Thymus (tissue), 11 donors: ENCODE results near the gene NAP1L1. TPM values are rescaled to one million over a fixed set of nuclear protein-coding genes. Genes with fewer than 3 reads are reported as not detected.

ENCODE experiments used
- DNase-seq, 9 donors: peaks; one replicate each; pipeline ENCODE4 v3.0.0-alpha.2; 2013; ENCODE audit warnings: low spot score in 9 of 9, low read depth in 6 of 9, missing footprints in 1 of 9
- H3K27ac ChIP-seq, 2 donors: one replicate each; pipeline ENCODE4 v1.5.1; 2013; ENCODE audit warnings: control low read depth in 1 of 2, low read depth in 1 of 2, low read length in 1 of 2, mild to moderate bottlenecking in 1 of 2, moderate library complexity in 1 of 2
- H3K27me3 ChIP-seq, 2 donors: one replicate each; pipeline ENCODE4 v1.5.1; 2013; ENCODE audit warnings: low read length in 1 of 2; ENCODE audit not compliant: control insufficient read depth in 2 of 2, insufficient read depth in 1 of 2
- H3K36me3 ChIP-seq, 2 donors: one replicate each; pipeline ENCODE4 v1.5.1; 2013; ENCODE audit warnings: low read length in 1 of 2, mild to moderate bottlenecking in 1 of 2, moderate library complexity in 1 of 2; ENCODE audit not compliant: control insufficient read depth in 2 of 2, insufficient read depth in 2 of 2
- H3K4me1 ChIP-seq, 2 donors: one replicate each; pipeline ENCODE4 v1.5.1; 2013; ENCODE audit warnings: low read length in 2 of 2; ENCODE audit not compliant: control insufficient read depth in 2 of 2, insufficient read depth in 2 of 2
- H3K4me3 ChIP-seq, 2 donors: one replicate each; pipeline ENCODE4 v1.5.1; 2013; ENCODE audit warnings: low read length in 2 of 2, control low read depth in 1 of 2, mild to moderate bottlenecking in 1 of 2
- H3K9me3 ChIP-seq, 2 donors: one replicate each; pipeline ENCODE4 v1.5.1; 2013; ENCODE audit warnings: low read length in 1 of 2, mild to moderate bottlenecking in 1 of 2; ENCODE audit not compliant: control insufficient read depth in 2 of 2, insufficient read depth in 1 of 2
- WGBS: extraction: QIAGEN DNeasy Blood & Tissue Kit; methylation state at CpG from one replicate; pipeline ENCODE4 v1.1.7; 2013; 5-methylcytosine and 5-hydroxymethylcytosine counted together
- polyA plus RNA-seq: library from polyadenylated mRNA; stranded (reverse); fragments of 200-250 nt; gene quantifications from one replicate; pipeline ENCODE4 v1.2.3, GENCODE V29; 2013
- total RNA-seq: library from RNA; stranded (reverse); fragments of 120-200 nt; gene quantifications from one replicate; pipeline ENCODE4 v1.2.4, GENCODE V29; 2013
- donor health status: healthy.

NAP1L1 gene
- total and polyA plus RNA-seq, 2 donors = 284 to 548 TPM

DNA sequence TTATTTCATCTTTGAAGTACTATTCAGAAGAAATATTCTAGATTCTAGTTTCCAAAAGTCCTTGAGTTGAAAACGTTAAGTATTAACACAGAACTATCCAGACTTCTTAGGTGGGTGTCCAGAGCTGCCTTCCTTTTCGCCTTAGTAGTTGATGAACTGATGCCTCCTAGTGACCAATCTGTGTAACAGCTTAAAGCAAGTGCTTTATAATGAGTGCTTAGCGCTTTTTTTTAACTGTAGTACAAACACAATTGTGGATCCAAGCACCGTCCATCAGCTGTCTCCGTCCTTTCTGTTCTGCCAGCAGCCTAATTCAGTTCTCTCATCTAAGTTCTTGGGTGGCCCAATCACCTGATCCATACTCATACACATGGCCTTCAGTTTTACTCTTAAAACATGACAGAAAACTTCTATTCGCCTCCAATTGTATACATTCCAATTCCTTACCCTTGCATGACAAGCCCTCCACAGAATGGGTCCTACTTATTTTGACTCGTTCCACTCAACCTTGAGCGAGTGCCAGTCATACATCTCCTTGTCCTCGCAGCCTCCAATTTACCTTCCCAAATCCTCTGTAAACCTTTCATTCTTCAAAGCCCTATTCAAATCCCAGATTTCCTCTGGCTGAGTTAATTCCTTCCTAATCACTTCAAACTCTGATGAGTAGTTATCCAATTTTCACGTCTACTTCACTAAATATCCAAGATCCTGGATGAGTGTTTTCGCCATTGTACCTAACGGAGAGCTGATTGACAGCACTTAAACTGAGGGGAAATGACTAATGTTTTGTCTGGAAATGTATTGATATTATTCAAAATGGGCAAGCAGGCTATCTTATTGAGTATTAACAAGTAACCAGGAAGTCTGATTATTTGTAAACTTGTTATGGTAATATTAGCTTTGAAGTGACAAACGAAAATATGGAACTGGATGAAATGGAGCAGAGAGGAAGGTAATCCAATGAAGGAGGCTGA lies 47.1 kb downstream of the NAP1L1 start:
- Histone ChIP-seq H3K4me1 (peaks cover 0 to 6% of the 10 kb centered on the region in 2 donors), H3K27me3 (peaks cover 2 to 12% of the 10 kb centered on the region in 2 donors), H3K36me3 (no peaks in the 10 kb centered on the region), H3K27ac (no peak overlapping the region), H3K9me3 (no peaks in the 10 kb centered on the region), H3K4me3 (no peak overlapping the region)
- WGBS = 39% methylated on average over 13 of the region's 13 CpGs
- DNase-seq = peak in 7 of 9 donors; percentile 25 to 78 (median 45)

DNA sequence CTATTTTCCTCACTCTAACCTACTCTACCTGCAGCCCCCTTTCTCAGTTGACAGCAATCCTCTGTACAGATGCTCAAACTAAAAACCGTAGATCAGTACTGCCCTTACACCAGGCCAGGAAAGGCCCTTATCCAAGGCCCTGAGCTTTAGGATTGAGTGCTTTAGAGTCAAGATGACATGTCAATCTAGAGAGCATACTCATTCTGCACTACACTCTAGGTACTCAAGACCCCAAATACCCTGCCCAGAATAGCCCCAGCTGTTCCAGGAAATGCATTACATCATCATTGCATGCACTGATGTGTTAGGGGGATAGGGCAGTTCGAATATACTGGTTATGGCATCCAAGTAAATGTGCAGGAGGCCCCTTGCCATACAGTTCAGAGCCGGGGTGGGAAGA lies 49.4 kb downstream of the NAP1L1 start:
- DNase-seq = no peak
- H3K36me3 ChIP-seq = no peaks in the 10 kb centered on the region
- H3K4me1 ChIP-seq = peaks cover 3 to 23% of the 10 kb centered on the region in 2 donors
- H3K27ac ChIP-seq = no peak overlapping the region
- no peaks in the 10 kb centered on the region for H3K9me3 ChIP-seq
- 84% methylated on average over 3 of the region's 3 CpGs for WGBS
- H3K4me3 ChIP-seq = no peak overlapping the region
- H3K27me3 ChIP-seq = peaks cover 5 to 36% of the 10 kb centered on the region in 2 donors

DNA sequence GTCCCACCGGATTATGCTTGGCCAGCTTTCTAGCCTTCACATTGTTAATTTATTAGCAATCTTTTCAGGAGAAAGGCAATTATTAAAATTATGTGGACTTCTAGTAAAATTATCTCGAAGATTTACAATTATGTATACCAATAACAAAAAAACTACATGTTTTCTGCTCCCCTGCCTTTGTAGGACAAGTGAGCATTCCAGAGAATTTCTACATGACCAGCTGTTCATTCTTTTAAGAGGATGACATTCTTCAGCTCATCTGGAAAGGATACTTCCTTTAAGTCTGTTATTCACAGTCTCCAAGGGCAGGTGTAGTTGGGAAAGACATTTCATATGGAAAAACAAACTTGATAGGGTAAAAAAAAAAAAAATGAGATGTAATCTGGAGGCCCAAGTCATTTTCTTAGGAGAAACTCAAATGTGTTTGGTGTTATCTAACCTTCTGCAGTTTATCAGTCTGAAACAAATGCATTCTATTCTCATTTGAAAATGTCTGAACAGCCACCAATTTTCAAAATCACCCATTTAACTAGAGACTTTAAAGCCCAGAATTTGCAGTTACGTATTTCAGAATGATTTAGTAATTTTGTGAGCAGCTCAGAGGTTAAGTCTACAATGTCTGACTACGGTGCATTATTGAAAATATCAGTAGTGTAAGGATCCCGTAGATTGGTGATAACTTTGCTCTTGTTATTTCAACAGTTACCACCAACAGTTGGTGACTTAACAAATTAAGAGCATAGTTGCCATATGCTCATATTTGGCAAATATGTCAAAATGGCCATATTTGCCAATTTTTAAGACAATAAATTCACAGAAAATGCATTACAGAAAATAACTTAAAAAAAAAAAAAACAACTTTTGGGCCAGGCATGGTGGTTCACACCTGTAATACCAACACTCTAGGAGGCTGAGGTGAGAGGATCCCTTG lies 51.1 kb downstream of the NAP1L1 start:
- DNase-seq = no peak
- H3K4me3 ChIP-seq = no peak overlapping the region
- WGBS = 95% methylated on average over 5 of the region's 5 CpGs
- peaks cover 3 to 26% of the 10 kb centered on the region in 2 donors for H3K4me1 ChIP-seq
- H3K36me3 ChIP-seq = no peaks in the 10 kb centered on the region
- peaks cover 5 to 53% of the 10 kb centered on the region in 2 donors for H3K27me3 ChIP-seq
- H3K27ac ChIP-seq = peak overlapping the region in 1 of 2 donors; percentile 81
- no peaks in the 10 kb centered on the region for H3K9me3 ChIP-seq

DNA sequence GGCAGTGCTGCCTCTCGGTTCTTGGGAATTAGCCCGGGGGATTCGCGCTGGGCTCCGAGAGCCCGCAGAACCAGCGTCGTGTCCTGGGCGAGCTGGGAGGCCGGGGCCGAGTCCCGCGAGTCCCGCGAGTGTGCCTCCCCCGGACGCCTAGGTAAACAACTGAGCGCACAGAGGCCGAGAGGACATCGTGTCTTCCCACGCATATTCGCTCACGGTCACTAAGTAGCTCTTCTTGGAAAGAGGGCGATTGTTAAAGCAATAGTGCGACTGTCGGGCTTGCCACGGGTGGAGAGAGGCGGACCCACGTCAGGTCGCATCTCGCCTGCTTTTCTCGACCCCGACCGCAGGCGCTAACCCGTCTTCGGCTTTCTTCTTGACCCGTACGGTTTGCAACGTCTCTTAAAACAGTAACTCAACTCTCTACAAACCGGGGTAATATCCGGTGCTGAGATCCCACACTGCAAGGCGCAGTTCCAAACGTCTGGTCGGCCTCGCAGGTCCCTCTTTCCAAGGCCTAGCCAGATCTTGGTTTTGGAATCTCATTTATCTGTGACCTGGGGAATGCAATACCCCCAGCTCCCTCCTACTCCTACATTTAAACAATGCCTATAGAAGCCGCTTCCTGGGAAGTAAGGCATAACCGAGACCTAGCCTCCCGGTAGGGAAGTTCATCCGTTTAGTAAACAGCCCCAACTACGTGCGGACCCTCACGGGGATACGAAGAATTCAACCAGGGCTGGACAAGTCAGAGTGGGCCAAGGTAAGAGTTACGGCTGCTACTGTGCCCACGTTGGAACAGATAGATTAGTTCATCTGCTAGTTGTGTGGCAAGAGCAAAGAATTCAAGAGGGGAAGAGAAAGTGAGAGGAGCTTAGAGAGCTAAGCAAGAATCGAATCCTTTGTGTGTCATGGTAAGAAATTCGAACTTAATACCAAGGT lies 52.2 kb downstream of the NAP1L1 start:
- H3K9me3 ChIP-seq = no peaks in the 10 kb centered on the region
- H3K4me1 ChIP-seq = peaks cover 3 to 26% of the 10 kb centered on the region in 2 donors
- H3K36me3 ChIP-seq = no peaks in the 10 kb centered on the region
- peak overlapping the region; percentile 81 to 83 for H3K27ac ChIP-seq
- H3K4me3 ChIP-seq = peak overlapping the region; percentile 56 to 59
- DNase-seq = peak in 4 of 9 donors; percentile 9 to 64 (median 28)
- H3K27me3 ChIP-seq = peaks cover 7 to 59% of the 10 kb centered on the region in 2 donors
- 9% methylated on average over 58 of the region's 58 CpGs for WGBS

DNA sequence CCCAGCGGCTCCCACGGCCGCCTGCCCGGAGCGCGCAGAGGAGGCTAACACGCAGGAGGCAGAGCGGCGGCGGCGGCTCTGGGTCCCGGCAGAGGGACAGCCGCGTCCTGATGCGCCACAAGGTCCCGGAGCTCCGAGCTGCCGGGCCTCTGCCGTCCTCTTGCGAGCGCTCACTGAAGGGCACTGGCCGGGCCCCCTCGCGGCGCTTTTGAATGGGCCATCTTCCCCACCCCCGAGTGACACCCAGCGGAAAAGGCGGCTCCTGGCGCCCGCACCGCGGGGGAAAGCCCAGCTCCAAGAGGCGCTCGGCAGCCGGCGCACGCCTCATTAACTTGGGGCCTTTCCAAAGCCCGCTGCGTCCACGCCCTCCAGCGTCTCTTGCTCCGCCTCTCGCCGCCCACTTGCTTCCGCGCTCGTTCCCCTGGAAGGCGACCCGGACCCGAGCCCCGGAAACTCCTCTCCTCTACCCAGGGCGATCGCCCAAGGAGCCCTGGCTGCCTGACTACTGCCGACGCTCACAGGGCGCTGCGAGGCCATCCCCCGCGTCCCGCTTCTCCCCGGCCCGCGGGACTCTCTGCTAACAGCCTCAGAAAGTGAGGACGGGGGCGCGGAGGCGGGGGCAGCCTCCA lies 53.0 kb downstream of the NAP1L1 start, which contains the start of gene PHLDA1:
PHLDA1 (minus strand) TSS at position 363 of the 629 bp plus-strand sequence.
- H3K27ac ChIP-seq = peak within 1 kb of the TSS; percentile 81 to 83
- WGBS = under 1% methylated on average over 67 of the region's 67 CpGs
- H3K4me3 ChIP-seq = peak within 1 kb of the TSS; percentile 56 to 59
- no peaks in the 10 kb centered on the region for H3K36me3 ChIP-seq
- H3K9me3 ChIP-seq = no peaks in the 10 kb centered on the region
- H3K27me3 ChIP-seq = peaks cover 7 to 61% of the 10 kb centered on the region in 2 donors
- H3K4me1 ChIP-seq = peaks cover 3 to 24% of the 10 kb centered on the region in 2 donors
- DNase-seq = peak in 8 of 9 donors; percentile 36 to 86 (median 67)

DNA sequence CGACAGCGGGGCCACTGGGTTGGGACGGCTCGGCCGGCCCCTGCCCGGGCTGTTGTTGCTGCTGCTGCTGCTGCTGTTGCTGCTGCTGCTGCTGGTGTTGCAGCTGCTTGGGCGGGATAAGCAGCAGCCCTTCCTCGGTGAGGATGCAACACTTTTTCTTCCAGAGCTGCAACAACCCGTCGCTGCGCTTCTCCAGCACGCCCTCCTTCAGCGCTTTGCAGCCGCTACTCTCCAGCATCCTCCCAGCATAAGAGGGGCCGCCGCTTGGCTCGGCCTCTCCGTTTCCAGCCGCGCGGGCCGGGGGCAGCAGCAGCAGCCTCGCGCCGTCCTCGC lies 53.4 kb downstream of the NAP1L1 start:
- H3K4me3 ChIP-seq = peak overlapping the region; percentile 56 to 59
- H3K4me1 ChIP-seq = peaks cover 3 to 24% of the 10 kb centered on the region in 2 donors
- DNase-seq = peak in 1 of 9 donors; percentile 24
- H3K27ac ChIP-seq = peak overlapping the region in 1 of 2 donors; percentile 32
- H3K9me3 ChIP-seq = no peaks in the 10 kb centered on the region
- 2% methylated on average over 26 of the region's 26 CpGs for WGBS
- no peaks in the 10 kb centered on the region for H3K36me3 ChIP-seq
- H3K27me3 ChIP-seq = peaks cover 7 to 62% of the 10 kb centered on the region in 2 donors

DNA sequence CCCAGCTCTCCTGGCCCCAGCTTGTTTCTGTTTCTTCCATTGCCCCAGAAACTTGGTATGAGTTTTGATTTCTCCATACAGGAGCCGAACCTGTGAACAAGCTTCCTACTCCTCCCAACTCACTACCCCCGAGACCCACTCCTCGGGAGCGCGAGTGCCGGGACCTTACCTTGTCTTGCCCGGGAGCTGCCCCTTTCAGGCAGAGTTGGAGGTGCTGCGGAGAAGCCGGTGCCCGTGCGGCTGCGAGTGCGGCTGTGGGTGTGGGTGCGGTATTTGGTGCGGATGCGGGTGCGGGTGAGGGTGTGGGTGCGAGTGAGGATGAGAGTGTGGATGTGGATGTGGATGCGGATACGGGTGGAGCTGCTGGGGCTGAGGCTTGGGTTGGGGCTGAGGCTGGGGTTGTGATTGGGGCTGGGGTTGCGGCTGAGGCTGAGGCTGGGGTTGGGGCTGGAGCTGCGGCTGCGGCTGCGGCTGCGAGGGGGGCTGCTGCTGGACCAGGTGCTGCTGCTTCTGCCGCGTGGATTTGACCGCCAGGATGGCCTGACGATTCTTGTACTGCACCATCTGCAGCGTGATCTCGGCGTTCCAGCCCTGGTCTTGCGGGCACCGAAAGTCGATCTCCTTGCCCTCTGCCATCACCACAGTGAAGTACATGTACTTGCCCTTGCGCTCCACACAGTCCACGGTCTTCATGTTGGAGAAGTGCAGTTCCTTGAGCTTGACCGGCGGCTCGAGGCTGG lies 54.0 kb downstream of the NAP1L1 start:
- Histone ChIP-seq H3K9me3 (no peaks in the 10 kb centered on the region), H3K36me3 (no peaks in the 10 kb centered on the region), H3K27ac (peak overlapping the region; percentile 34 to 43), H3K4me3 (peak overlapping the region; percentile 56 to 59), H3K4me1 (peaks cover 3 to 24% of the 10 kb centered on the region in 2 donors), H3K27me3 (peaks cover 7 to 65% of the 10 kb centered on the region in 2 donors)
- 1% methylated on average over 40 of the region's 40 CpGs for WGBS
- peak in 2 of 9 donors; percentile 11 to 38 for DNase-seq
